Measurements from ENCODE around the gene POLH.

POLH gene

GRCh38 chr6:43593938-43594337, 18.0 kb downstream of the POLH start:
- no peak for TF ChIP-seq POLR2AphosphoS5 (IDR thresholded peaks at IDR 0.05; ENCODE audit: low read depth, low read length)
- no peak for TF ChIP-seq SIN3A (IDR thresholded peaks at IDR 0.05; ENCODE audit: borderline replicate concordance, insufficient read depth, low read length)
- no peak for TF ChIP-seq FOXP2 (optimal IDR thresholded peaks at IDR 0.05; ENCODE audit: borderline replicate concordance, extremely low read depth, extremely low read length, insufficient read depth)
- no peak for TF ChIP-seq TAF1 (IDR thresholded peaks at IDR 0.05; ENCODE audit: borderline replicate concordance, insufficient read depth, low read length)
- no peak for TF ChIP-seq REST (IDR thresholded peaks at IDR 0.05; ENCODE audit: insufficient read depth in 1 of 2, low read depth in 2 of 2, low read length in 2 of 2)

- no peak for TF ChIP-seq TAF1 (IDR thresholded peaks at IDR 0.05; ENCODE audit: borderline replicate concordance, insufficient read depth, low read length)
- no peak for TF ChIP-seq SIN3A (IDR thresholded peaks at IDR 0.05; ENCODE audit: borderline replicate concordance, insufficient read depth, low read length)
- TF ChIP-seq POLR2AphosphoS5 (IDR thresholded peaks at IDR 0.05; ENCODE audit: low read depth, low read length), result no peak
- no peak for TF ChIP-seq FOXP2 (optimal IDR thresholded peaks at IDR 0.05; ENCODE audit: borderline replicate concordance, extremely low read depth, extremely low read length, insufficient read depth)
- no peak for TF ChIP-seq REST (IDR thresholded peaks at IDR 0.05; ENCODE audit: insufficient read depth in 1 of 2, low read depth in 2 of 2, low read length in 2 of 2)
Measured at GRCh38 chr6:43600595-43600994, 24.6 kb downstream of the POLH start.

- TF ChIP-seq FOXP2 (optimal IDR thresholded peaks at IDR 0.05; ENCODE audit: borderline replicate concordance, extremely low read depth, extremely low read length, insufficient read depth) (no peak), TAF1 (IDR thresholded peaks at IDR 0.05; ENCODE audit: borderline replicate concordance, insufficient read depth, low read length) (no peak), POLR2AphosphoS5 (IDR thresholded peaks at IDR 0.05; ENCODE audit: low read depth, low read length) (no peak), SIN3A (IDR thresholded peaks at IDR 0.05; ENCODE audit: borderline replicate concordance, insufficient read depth, low read length) (no peak), REST (IDR thresholded peaks at IDR 0.05; ENCODE audit: insufficient read depth in 1 of 2, low read depth in 2 of 2, low read length in 2 of 2) (no peak)
Measured at GRCh38 chr6:43604174-43604573, 28.2 kb downstream of the POLH start.

GRCh38 chr6:43606019-43606418, 30.0 kb downstream of the POLH start:
- TF ChIP-seq SIN3A (IDR thresholded peaks at IDR 0.05; ENCODE audit: borderline replicate concordance, insufficient read depth, low read length) (no peak), POLR2AphosphoS5 (IDR thresholded peaks at IDR 0.05; ENCODE audit: low read depth, low read length) (no peak), REST (IDR thresholded peaks at IDR 0.05; ENCODE audit: insufficient read depth in 1 of 2, low read depth in 2 of 2, low read length in 2 of 2) (no peak), FOXP2 (optimal IDR thresholded peaks at IDR 0.05; ENCODE audit: borderline replicate concordance, extremely low read depth, extremely low read length, insufficient read depth) (no peak), TAF1 (IDR thresholded peaks at IDR 0.05; ENCODE audit: borderline replicate concordance, insufficient read depth, low read length) (no peak)

- no peak for TF ChIP-seq FOXP2 (optimal IDR thresholded peaks at IDR 0.05; ENCODE audit: borderline replicate concordance, extremely low read depth, extremely low read length, insufficient read depth)
- TF ChIP-seq TAF1 (IDR thresholded peaks at IDR 0.05; ENCODE audit: borderline replicate concordance, insufficient read depth, low read length), result no peak
- TF ChIP-seq POLR2AphosphoS5 (IDR thresholded peaks at IDR 0.05; ENCODE audit: low read depth, low read length), result no peak
- no peak for TF ChIP-seq SIN3A (IDR thresholded peaks at IDR 0.05; ENCODE audit: borderline replicate concordance, insufficient read depth, low read length)
- TF ChIP-seq REST (IDR thresholded peaks at IDR 0.05; ENCODE audit: insufficient read depth in 1 of 2, low read depth in 2 of 2, low read length in 2 of 2), result no peak
Measured at GRCh38 chr6:43608310-43608763, 32.4 kb downstream of the POLH start.

Data from PFSK-1 (cell line).